Activated naive CD8-positive, alpha-beta T cell treated with anti-CD3 and anti-CD28 coated beads, Interleukin-2, amount 10 ng/mL, durations not matched to agents 7 days and 5 days (primary cell): ENCODE results near the gene FGF16. TPM values are rescaled to one million over a fixed set of nuclear protein-coding genes. Genes with fewer than 3 reads are reported as not detected.
"Not testable (repeated sequence)": the region's sequence is repeated elsewhere in the genome, so short reads cannot be mapped to it uniquely, and the experiment has no call there.

Source experiments
- ATAC-seq: fragments of 150-1000 bp; cut with Tn5 transposase; one replicate; pipeline ENCODE4 v1.10.0; 2021; ENCODE audit warnings: low read depth, moderate library complexity
- POLR2A ChIA-PET: fragments of 350-600 bp; sonication (Branson Sonifier 250); formaldehyde crosslinking; loops from one replicate; lab custom pipeline; 2021; ENCODE audit warnings: antibody characterized with exemption; lab: Charles Lee
- DNase-seq: peaks from one replicate; pipeline ENCODE4 v3.0.0; 2021
- H3K27ac Mint-ChIP-seq: one replicate; pipeline ENCODE4 v1.8.0; 2022; ENCODE audit warnings: mild to moderate bottlenecking, mixed read lengths
- H3K27me3 Mint-ChIP-seq: one replicate; pipeline ENCODE4 v1.8.0; 2022; ENCODE audit warnings: mild to moderate bottlenecking, moderate library complexity, mixed read lengths
- H3K36me3 Mint-ChIP-seq: one replicate; pipeline ENCODE4 v1.8.0; 2021; ENCODE audit warnings: mild to moderate bottlenecking, mixed read lengths
- H3K4me1 Mint-ChIP-seq: one replicate; pipeline ENCODE4 v1.8.0; 2021; ENCODE audit warnings: mixed read lengths
- H3K4me3 Mint-ChIP-seq: one replicate; pipeline ENCODE4 v1.8.0; 2022; ENCODE audit warnings: mild to moderate bottlenecking, moderate library complexity, mixed read lengths
- H3K9me3 Mint-ChIP-seq: one replicate; pipeline ENCODE4 v1.8.0; 2021; ENCODE audit warnings: mixed read lengths
- total RNA-seq, 2 experiments: library from RNA; stranded (reverse); gene quantifications; one replicate each; pipeline ENCODE4 v1.2.3, GENCODE V29; 2021

FGF16 gene
- not detected for total RNA-seq

GRCh38 chrX:77446908-77447652 lies at the start of gene FGF16:
Gene FGF16 (plus strand): TSS chrX:77447389. CDS start chrX:77447675, 286 bp downstream.
- Mint-ChIP-seq H3K4me3 (peak within 1 kb of the TSS; percentile 82), H3K36me3 (no peaks in the 10 kb centered on the region), H3K4me1 (peaks cover 5% of the 10 kb centered on the region), H3K27ac (peak within 1 kb of the TSS; percentile 51), H3K9me3 (no peaks in the 10 kb centered on the region), H3K27me3 (peaks cover 25% of the 10 kb centered on the region)
- DNase-seq (peak; percentile 22), ATAC-seq (peak; percentile 59)
- POLR2A ChIA-PET, result interaction anchor here (0.6 to 1.5 kb wide), 2 partner anchors 340 to 452 kb away, joined by 3 read pairs; partner anchors contain the start of gene COX7B

- H3K4me3 Mint-ChIP-seq, result no peak overlapping the region
- no peak overlapping the region for H3K27ac Mint-ChIP-seq
- no peaks in the 10 kb centered on the region for H3K36me3 Mint-ChIP-seq
- ATAC-seq (no peak), DNase-seq (no peak)
- no peaks in the 10 kb centered on the region for H3K4me1 Mint-ChIP-seq
- H3K9me3 Mint-ChIP-seq, result no peaks in the 10 kb centered on the region
- peaks cover 3% of the 10 kb centered on the region for H3K27me3 Mint-ChIP-seq
- POLR2A ChIA-PET, result no interaction called here
Measured at GRCh38 chrX:77398330-77398954, 48.7 kb upstream of the FGF16 start.

GRCh38 chrX:77404419-77404818 lies 42.8 kb upstream of the FGF16 start:
- POLR2A ChIA-PET, result no interaction called here
- peaks cover 2% of the 10 kb centered on the region for H3K27me3 Mint-ChIP-seq
- H3K27ac Mint-ChIP-seq, result no peak overlapping the region
- no peak overlapping the region for H3K4me3 Mint-ChIP-seq
- H3K9me3 Mint-ChIP-seq, result no peaks in the 10 kb centered on the region
- no peak for DNase-seq
- no peaks in the 10 kb centered on the region for H3K4me1 Mint-ChIP-seq
- ATAC-seq, result no peak
- no peaks in the 10 kb centered on the region for H3K36me3 Mint-ChIP-seq

- H3K4me1 Mint-ChIP-seq, H3K9me3 Mint-ChIP-seq, ATAC-seq, H3K27ac Mint-ChIP-seq, H3K36me3 Mint-ChIP-seq, H3K4me3 Mint-ChIP-seq, POLR2A ChIA-PET, H3K27me3 Mint-ChIP-seq, DNase-seq: not testable (repeated sequence)
Measured at GRCh38 chrX:77407821-77408220, 39.4 kb upstream of the FGF16 start.

- no peaks in the 10 kb centered on the region for H3K4me1 Mint-ChIP-seq
- H3K36me3 Mint-ChIP-seq, result no peaks in the 10 kb centered on the region
- no peaks in the 10 kb centered on the region for H3K9me3 Mint-ChIP-seq
- no peaks in the 10 kb centered on the region for H3K27me3 Mint-ChIP-seq
- H3K27ac Mint-ChIP-seq, result no peak overlapping the region
- ATAC-seq (no peak), DNase-seq (no peak)
- POLR2A ChIA-PET, result no interaction called here
- no peak overlapping the region for H3K4me3 Mint-ChIP-seq
Measured at GRCh38 chrX:77412631-77413030, 34.6 kb upstream of the FGF16 start.

GRCh38 chrX:77415161-77415560 lies 32.0 kb upstream of the FGF16 start:
- Mint-ChIP-seq H3K9me3 (no peaks in the 10 kb centered on the region), H3K27ac (no peak overlapping the region), H3K27me3 (no peaks in the 10 kb centered on the region), H3K4me1 (no peaks in the 10 kb centered on the region), H3K4me3 (no peak overlapping the region), H3K36me3 (no peaks in the 10 kb centered on the region)
- POLR2A ChIA-PET, result no interaction called here
- DNase-seq (no peak), ATAC-seq (no peak)

- no peak overlapping the region for H3K27ac Mint-ChIP-seq
- POLR2A ChIA-PET, result no interaction called here
- no peaks in the 10 kb centered on the region for H3K4me1 Mint-ChIP-seq
- no peaks in the 10 kb centered on the region for H3K27me3 Mint-ChIP-seq
- H3K9me3 Mint-ChIP-seq, result no peaks in the 10 kb centered on the region
- DNase-seq, result no peak
- H3K4me3 Mint-ChIP-seq, result no peak overlapping the region
- H3K36me3 Mint-ChIP-seq, result no peaks in the 10 kb centered on the region
- ATAC-seq, result no peak
Measured at GRCh38 chrX:77415882-77416281, 31.3 kb upstream of the FGF16 start.

GRCh38 chrX:77422891-77423648 lies 24.1 kb upstream of the FGF16 start:
- no peaks in the 10 kb centered on the region for H3K36me3 Mint-ChIP-seq
- no peaks in the 10 kb centered on the region for H3K27me3 Mint-ChIP-seq
- H3K4me1 Mint-ChIP-seq, result no peaks in the 10 kb centered on the region
- H3K9me3 Mint-ChIP-seq, result no peaks in the 10 kb centered on the region
- H3K4me3 Mint-ChIP-seq, result no peak overlapping the region
- DNase-seq (no peak), ATAC-seq (no peak)
- no peak overlapping the region for H3K27ac Mint-ChIP-seq
- POLR2A ChIA-PET, result no interaction called here

- POLR2A ChIA-PET, result no interaction called here
- Mint-ChIP-seq H3K27me3 (peaks cover 2% of the 10 kb centered on the region), H3K36me3 (no peaks in the 10 kb centered on the region), H3K4me3 (no peak overlapping the region), H3K27ac (no peak overlapping the region), H3K9me3 (no peaks in the 10 kb centered on the region), H3K4me1 (no peaks in the 10 kb centered on the region)
- ATAC-seq (no peak), DNase-seq (no peak)
Measured at GRCh38 chrX:77426811-77427210, 20.4 kb upstream of the FGF16 start.

- H3K4me3 Mint-ChIP-seq, result no peak overlapping the region
- no peak for DNase-seq
- H3K4me1 Mint-ChIP-seq, result no peaks in the 10 kb centered on the region
- H3K27ac Mint-ChIP-seq, result no peak overlapping the region
- no peaks in the 10 kb centered on the region for H3K36me3 Mint-ChIP-seq
- H3K27me3 Mint-ChIP-seq, result peaks cover 2% of the 10 kb centered on the region
- ATAC-seq, result no peak
- no peaks in the 10 kb centered on the region for H3K9me3 Mint-ChIP-seq
- POLR2A ChIA-PET, result no interaction called here
Measured at GRCh38 chrX:77427611-77428010, 19.6 kb upstream of the FGF16 start.

GRCh38 chrX:77428551-77428950 lies 18.6 kb upstream of the FGF16 start:
- Mint-ChIP-seq H3K36me3 (no peaks in the 10 kb centered on the region), H3K27ac (no peak overlapping the region)

GRCh38 chrX:77431227-77431626 lies 16.0 kb upstream of the FGF16 start:
- ATAC-seq (no peak), DNase-seq (no peak)
- Mint-ChIP-seq H3K27ac (no peak overlapping the region), H3K27me3 (peaks cover 2% of the 10 kb centered on the region), H3K36me3 (no peaks in the 10 kb centered on the region), H3K4me3 (no peak overlapping the region), H3K4me1 (no peaks in the 10 kb centered on the region), H3K9me3 (no peaks in the 10 kb centered on the region)
- POLR2A ChIA-PET, result no interaction called here

More at GRCh38 chrX:77428551-77428950, 18.6 kb upstream of the FGF16 start:
- H3K4me1 Mint-ChIP-seq, result no peaks in the 10 kb centered on the region
- ATAC-seq (no peak), DNase-seq (no peak)
- H3K4me3 Mint-ChIP-seq, result no peak overlapping the region
- H3K27me3 Mint-ChIP-seq, result peaks cover 2% of the 10 kb centered on the region
- H3K9me3 Mint-ChIP-seq, result no peaks in the 10 kb centered on the region
- POLR2A ChIA-PET, result no interaction called here

- no peaks in the 10 kb centered on the region for H3K36me3 Mint-ChIP-seq
Measured at GRCh38 chrX:77433001-77433400, 14.2 kb upstream of the FGF16 start.

More at GRCh38 chrX:77433001-77433400, 14.2 kb upstream of the FGF16 start:
- Mint-ChIP-seq H3K4me3 (no peak overlapping the region), H3K27ac (no peak overlapping the region), H3K9me3 (no peaks in the 10 kb centered on the region), H3K27me3 (peaks cover 2% of the 10 kb centered on the region), H3K4me1 (no peaks in the 10 kb centered on the region)
- DNase-seq (no peak), ATAC-seq (no peak)
- POLR2A ChIA-PET, result no interaction called here
